AG04450 (cell line): ENCODE data around the gene PKDCC. TPM values are rescaled to one million over a fixed set of nuclear protein-coding genes. Genes with fewer than 3 reads are reported as not detected.
A peak's percentile ranks its signal among the peaks of the same experiment; 100 is the strongest.

ENCODE experiments used
- CTCF ChIA-PET: fragments of 300-600, 350-600 bp; formaldehyde crosslinking; extraction: SDS; loops from one replicate; lab custom pipeline; 2022; ENCODE audit warnings: antibody characterized with exemption, inconsistent platforms; lab: Charles Lee
- POLR2A ChIA-PET: fragments of 350-600 bp; formaldehyde crosslinking; extraction: SDS; loops from one replicate; lab custom pipeline; 2021; ENCODE audit warnings: antibody characterized with exemption, inconsistent platforms; lab: Yijun Ruan, JAX
- DNase-seq: peaks from one replicate; pipeline ENCODE4 v3.0.0-alpha.2; 2011; ENCODE audit warnings: low read depth, low spot score
- H3K27ac ChIP-seq: one replicate; pipeline ENCODE4 v1.5.1; 2012; ENCODE audit warnings: low read depth, low read length, control low read depth
- H3K27me3 ChIP-seq: one replicate; pipeline ENCODE4 v1.6.0; 2012; ENCODE audit warnings: low read length; ENCODE audit not compliant: control insufficient read depth, insufficient read depth
- H3K4me3 ChIP-seq: 2 replicates; pipeline ENCODE4 v1.5.1; 2011; ENCODE audit warnings: mild to moderate bottlenecking, low read depth, low read length, control low read depth
- H3K9me3 ChIP-seq: 2 replicates; pipeline ENCODE4 v1.5.1; 2012; ENCODE audit warnings: low read length; ENCODE audit not compliant: control insufficient read depth, insufficient read depth
- polyA plus RNA-seq: library from polyadenylated mRNA; depleted of rRNA; stranded (reverse); fragments of >200 nt; gene quantifications from 2 replicates; pipeline ENCODE4 v1.2.3, GENCODE V29; 2011
- TF ChIP-seq, protein P1 (sequence below): IDR thresholded peaks from 2 replicates; pipeline ENCODE4 v1.5.1; 2011; ENCODE audit warnings: low read depth, low read length, control low read depth, inconsistent platforms

Gene PKDCC
- polyA plus RNA-seq, 1 experiment, result 87.0 TPM

DNA sequence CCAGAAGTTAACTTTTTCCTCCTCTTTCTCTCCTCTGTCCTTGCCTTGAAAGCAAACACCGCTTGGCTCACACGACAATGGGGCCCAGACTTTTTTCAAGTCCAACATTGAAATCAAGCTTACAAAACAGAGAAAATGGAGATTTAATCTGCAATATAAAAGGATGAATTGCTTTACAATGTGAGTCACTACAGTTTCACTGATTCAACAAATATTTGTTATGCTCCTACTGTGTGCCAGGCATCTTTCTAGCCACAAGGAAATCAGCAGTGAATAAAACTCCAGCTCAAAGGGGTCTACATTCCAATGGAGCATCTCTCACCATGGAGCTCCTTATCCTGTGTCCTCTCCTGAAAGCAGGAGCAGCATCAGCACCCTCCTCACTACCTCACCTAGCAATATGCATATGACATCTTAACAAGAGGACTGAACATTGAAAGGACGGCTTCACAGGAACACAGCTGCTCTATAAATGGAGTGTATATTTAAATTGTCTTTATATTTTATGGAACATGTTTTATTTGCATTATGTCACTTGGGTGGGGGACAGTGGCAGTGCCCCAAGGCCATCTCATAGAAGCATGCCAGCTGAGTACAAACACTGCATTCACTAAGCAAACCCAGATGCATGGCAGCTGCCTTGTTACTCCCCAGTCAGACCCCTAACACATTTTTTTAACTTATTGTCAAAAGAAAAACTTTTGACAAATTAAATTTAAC lies 39.5 kb downstream of the PKDCC start:
- no peak for DNase-seq
- Histone ChIP-seq H3K4me3 (no peak overlapping the region), H3K9me3 (no peaks in the 10 kb centered on the region; the same call in 1 of the 2 replicates), H3K27ac (no peak overlapping the region), H3K27me3 (peaks cover 4% of the 10 kb centered on the region)
- ChIA-PET POLR2A (interaction anchor here (0.8 to 4.5 kb wide), 4 partner anchors 23 to 218 kb away, joined by 3 to 22 read pairs (median 4); partner anchors contain the start of gene PKDCC), CTCF (interaction anchor here (0.7 to 13.5 kb wide), 27 partner anchors 8 to 246 kb away, joined by 3 to 481 read pairs (median 7); no protein-coding TSS in a partner anchor)
- TF ChIP-seq, protein P1, sequence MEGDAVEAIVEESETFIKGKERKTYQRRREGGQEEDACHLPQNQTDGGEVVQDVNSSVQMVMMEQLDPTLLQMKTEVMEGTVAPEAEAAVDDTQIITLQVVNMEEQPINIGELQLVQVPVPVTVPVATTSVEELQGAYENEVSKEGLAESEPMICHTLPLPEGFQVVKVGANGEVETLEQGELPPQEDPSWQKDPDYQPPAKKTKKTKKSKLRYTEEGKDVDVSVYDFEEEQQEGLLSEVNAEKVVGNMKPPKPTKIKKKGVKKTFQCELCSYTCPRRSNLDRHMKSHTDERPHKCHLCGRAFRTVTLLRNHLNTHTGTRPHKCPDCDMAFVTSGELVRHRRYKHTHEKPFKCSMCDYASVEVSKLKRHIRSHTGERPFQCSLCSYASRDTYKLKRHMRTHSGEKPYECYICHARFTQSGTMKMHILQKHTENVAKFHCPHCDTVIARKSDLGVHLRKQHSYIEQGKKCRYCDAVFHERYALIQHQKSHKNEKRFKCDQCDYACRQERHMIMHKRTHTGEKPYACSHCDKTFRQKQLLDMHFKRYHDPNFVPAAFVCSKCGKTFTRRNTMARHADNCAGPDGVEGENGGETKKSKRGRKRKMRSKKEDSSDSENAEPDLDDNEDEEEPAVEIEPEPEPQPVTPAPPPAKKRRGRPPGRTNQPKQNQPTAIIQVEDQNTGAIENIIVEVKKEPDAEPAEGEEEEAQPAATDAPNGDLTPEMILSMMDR, result no peak

DNA sequence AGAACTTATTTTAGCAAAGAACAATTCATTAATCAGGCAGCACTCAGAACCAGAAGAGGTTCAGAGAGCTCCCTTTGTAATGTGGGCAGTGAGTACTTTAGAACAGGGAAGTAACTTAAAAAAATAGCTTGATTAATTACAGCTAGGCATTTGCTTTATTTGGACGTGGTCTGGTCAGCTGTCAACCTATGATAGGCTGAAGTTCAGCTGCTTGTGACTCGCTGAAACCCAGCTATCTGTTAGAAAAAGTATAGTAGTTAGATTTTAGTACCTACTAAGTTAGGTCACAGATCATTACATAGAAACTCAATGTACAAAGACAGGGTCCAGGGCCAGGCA lies 40.0 kb downstream of the PKDCC start:
- Histone ChIP-seq H3K27me3 (peaks cover 4% of the 10 kb centered on the region), H3K9me3 (no peaks in the 10 kb centered on the region; the same call in 1 of the 2 replicates), H3K27ac (no peak overlapping the region), H3K4me3 (no peak overlapping the region)
- no peak for DNase-seq
- POLR2A ChIA-PET, result interaction anchor here (0.8 to 4.5 kb wide), 2 partner anchors 121 to 218 kb away, joined by 4 to 22 read pairs; no protein-coding TSS in a partner anchor
- CTCF ChIA-PET, result interaction anchor here (1.1 to 13.5 kb wide), 16 partner anchors 8 to 247 kb away, joined by 3 to 481 read pairs (median 19); no protein-coding TSS in a partner anchor
- TF ChIP-seq, protein P1, result no peak

DNA sequence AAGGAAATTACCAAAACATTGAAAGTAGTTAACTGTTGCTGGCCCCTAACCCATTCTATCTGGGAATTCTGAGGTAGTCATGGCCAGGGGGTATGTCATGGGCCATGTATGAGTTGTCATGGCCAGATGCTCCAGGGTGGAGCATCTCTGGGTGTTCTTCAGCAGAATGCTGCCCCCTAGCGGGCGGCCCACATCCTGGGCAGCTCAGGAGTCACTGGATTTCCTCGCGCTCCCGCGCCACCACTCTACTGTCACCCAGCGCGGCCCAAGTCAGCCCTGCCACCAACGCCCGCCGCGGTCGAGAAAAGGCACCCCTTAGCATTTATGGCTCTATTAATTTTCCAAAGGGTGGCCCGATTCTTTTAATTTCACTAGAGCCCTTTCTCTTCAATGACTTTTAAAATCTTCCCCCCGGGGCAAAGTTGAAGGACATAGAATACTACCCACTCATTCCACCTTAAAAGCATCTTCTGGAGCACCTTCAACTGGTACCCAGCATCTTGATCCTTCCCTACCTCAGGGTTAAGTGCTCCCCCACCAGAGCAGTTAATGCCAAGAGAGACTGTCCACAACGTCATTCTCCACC lies 41.6 kb downstream of the PKDCC start:
- TF ChIP-seq, protein P1, result peak; percentile 60
- Histone ChIP-seq H3K4me3 (no peak overlapping the region), H3K27ac (no peak overlapping the region), H3K27me3 (peaks cover 4% of the 10 kb centered on the region), H3K9me3 (no peaks in the 10 kb centered on the region; the same call in 1 of the 2 replicates)
- DNase-seq, result no peak
- CTCF ChIA-PET, result interaction anchor here (1.0 to 13.5 kb wide), 5 partner anchors 89 to 239 kb away, joined by 4 to 481 read pairs (median 22); no protein-coding TSS in a partner anchor
- POLR2A ChIA-PET, result no interaction called here

DNA sequence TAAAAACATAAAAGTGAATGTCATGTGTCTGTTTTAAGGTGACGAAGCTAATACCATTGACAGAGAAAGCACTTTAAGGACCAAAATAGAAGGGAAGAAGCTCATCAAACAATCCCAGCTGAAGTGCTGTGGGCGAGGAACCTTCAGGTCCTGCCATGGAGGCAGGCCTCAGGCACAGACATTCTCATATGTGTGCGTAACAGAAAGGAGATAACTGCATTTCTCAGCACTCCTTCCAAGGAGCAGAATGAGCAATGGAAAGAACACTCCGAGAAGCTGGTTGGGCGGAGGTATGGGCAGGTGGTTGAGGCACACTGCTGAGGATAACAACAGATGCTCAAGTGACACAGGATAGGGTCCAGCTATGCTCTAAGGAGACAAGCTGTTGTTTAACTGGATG lies 42.4 kb downstream of the PKDCC start:
- Histone ChIP-seq H3K4me3 (no peak overlapping the region), H3K9me3 (no peaks in the 10 kb centered on the region; the same call in 1 of the 2 replicates), H3K27me3 (peaks cover 4% of the 10 kb centered on the region), H3K27ac (no peak overlapping the region)
- TF ChIP-seq, protein P1, result no peak
- ChIA-PET CTCF (interaction anchor here (0.6 to 13.5 kb wide), 5 partner anchors 23 to 238 kb away, joined by 5 to 481 read pairs (median 17); no protein-coding TSS in a partner anchor), POLR2A (no interaction called here)
- no peak for DNase-seq
